Islet precursor cell (in vitro differentiated cells): ENCODE data around the gene LGALS3BP.

Experiments used
- DNase-seq: peaks from one replicate; pipeline ENCODE4 v3.0.0-alpha.2; 2018

LGALS3BP gene

GRCh38 chr17:79014158-79014758 is 34.5 kb upstream of the LGALS3BP start:
- DNase-seq = peak; percentile 2

GRCh38 chr17:79012563-79013134 is 32.9 kb upstream of the LGALS3BP start:
- peak; percentile 24 for DNase-seq

GRCh38 chr17:79011451-79012147 is 31.9 kb upstream of the LGALS3BP start:
- peak; percentile 77 for DNase-seq

- DNase-seq = no peak
These were observed 30.6 kb upstream of the LGALS3BP start for GRCh38 chr17:79010304-79010646.

- DNase-seq = peak; percentile 92
These were observed 29.9 kb upstream of the LGALS3BP start, which contains the start of gene CANT1 for GRCh38 chr17:79009397-79010303. CANT1 (minus strand) TSS chr17:79009764; CDS start chr17:78997622, 12,142 bp downstream.

- peak; percentile 46 for DNase-seq
These were observed 29.1 kb upstream of the LGALS3BP start for GRCh38 chr17:79008666-79009387.

GRCh38 chr17:79007504-79008381 is 28.0 kb upstream of the LGALS3BP start:
- DNase-seq = peak; percentile 56

GRCh38 chr17:79006794-79007503 is 27.2 kb upstream of the LGALS3BP start:
- peak; percentile 42 for DNase-seq

GRCh38 chr17:79006046-79006445 is 26.3 kb upstream of the LGALS3BP start:
- DNase-seq = peak; percentile 52

- DNase-seq = peak; percentile 72
These were observed 25.5 kb upstream of the LGALS3BP start for GRCh38 chr17:79005063-79005861.

GRCh38 chr17:79003661-79004411 is 24.1 kb upstream of the LGALS3BP start:
- DNase-seq = peak; percentile 56

- DNase-seq = peak; percentile 53
These were observed 23.3 kb upstream of the LGALS3BP start for GRCh38 chr17:79002796-79003593.

GRCh38 chr17:79002291-79002690 is 22.6 kb upstream of the LGALS3BP start:
- DNase-seq = peak; percentile 53

GRCh38 chr17:79001190-79002020 is 21.7 kb upstream of the LGALS3BP start:
- peak; percentile 52 for DNase-seq

- DNase-seq = peak; percentile 55
These were observed 20.9 kb upstream of the LGALS3BP start for GRCh38 chr17:79000396-79001189.

- no peak for DNase-seq
These were observed 20.2 kb upstream of the LGALS3BP start for GRCh38 chr17:78999947-79000395.
